ENCODE data around the gene ZFP92.
A peak's percentile ranks its signal among the peaks of the same experiment; 100 is the strongest.
"Not testable (repeated sequence)": the region's sequence is repeated elsewhere in the genome, so short reads cannot be mapped to it uniquely, and the experiment has no call there.

The ZFP92 gene

DNA sequence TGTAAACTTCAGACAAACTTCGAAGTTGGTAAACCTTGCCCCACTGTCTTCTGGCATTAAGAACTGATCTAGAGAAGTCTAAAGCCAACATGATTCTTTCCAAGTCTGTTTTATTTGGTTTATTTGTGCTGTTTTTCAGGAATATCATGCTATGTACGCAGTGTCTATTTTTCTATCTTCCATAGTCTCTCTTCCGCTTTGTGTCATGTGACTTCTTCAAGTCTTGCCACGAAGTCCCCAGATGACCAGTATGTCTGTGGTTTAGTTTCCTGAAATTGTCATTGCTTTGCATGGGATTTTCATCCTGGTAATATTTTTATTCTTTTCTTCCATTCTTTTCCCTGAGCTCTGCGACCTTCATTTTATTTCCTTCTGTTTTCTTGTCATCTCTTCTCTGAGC, 25.2 kb upstream of the ZFP92 start:
- no peak for DNase-seq

DNA sequence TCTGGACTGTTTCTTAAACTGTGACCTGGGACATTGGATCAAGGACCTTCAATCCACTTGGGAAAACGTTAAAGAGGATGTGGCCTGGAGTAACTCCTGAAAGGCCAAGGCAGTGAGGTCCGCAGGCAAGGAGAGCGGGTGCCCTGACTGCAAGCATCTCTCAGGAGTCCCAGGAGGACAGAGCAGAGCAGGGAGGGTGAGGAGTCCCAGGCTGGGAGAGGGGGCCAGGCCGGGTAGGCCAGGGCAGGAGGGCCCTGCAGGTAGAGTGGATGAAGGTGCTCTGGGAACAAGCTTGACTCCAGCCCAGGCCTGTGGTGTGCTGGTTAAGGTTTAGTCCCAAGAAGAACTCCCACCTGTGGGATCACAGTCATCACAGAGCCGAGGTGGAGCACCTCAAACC, 23.9 kb upstream of the ZFP92 start:
- DNase-seq, result no peak

DNA sequence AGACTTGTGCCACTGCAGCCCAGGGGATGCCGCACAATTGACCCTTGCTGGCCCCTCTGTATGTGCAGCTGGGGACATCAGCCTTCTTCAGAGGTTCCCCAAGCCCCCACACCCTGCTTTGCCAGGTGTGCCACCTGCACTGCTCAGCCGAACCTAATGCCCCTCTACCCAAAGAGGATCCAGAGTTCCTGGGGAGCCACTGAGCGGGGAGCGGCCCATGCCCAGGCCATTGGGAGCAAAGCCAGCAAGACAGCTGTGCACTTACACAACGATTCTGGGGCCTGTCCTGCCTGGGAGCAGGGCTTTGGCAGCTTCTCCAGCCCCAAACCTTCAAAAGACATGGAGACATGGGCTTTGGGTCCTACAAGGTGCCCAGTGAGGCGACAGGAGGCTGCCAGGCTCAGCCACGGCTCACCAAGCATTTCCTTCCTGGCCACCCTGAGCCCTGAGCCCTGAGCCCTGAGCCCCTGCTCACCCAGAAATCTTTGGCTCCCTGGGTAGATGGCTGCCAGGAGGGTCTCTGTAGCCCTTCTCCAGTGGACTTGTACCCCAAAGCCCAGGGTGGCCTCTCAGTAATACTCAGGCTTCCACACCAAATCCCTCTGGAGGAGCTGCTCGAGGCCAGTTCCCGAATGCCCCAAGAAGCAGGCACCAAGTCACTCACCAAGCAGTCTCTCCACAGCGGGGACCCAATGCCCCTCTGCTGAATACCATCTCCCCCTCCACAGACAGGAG, 23.1 kb upstream of the ZFP92 start:
- DNase-seq, result no peak

DNA sequence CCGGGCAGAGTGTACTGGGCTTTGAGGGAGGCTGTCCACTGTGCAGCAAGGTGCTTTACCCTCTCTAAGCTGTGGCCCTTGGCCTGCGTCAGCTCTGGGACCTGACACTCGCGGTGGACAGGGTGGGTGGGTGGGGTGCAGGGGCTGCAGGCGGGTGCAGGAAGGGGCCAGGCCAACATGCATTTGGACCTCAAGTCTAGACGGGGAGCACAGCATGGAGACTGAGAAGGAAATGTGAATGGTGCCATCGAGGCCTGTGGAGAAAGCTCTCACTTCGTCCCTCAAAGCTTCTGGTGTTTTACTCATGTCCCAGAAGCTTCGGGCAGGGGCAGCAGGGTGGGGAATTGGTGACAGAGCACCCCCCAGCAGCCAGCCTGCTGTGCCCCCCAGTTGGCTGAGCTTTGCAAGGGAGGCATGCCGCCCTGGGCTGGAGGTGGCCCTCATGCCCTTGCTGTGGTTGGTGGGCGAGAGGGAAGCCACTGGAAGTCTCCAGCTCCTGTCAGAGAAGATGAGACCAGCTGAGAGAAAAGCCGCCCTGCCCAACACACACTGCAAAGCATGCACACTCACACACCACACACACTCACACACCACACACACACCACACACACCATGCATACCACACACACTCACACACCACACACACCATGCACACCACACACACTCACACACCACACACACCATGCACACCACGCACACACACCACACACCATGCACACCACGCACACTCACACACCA, 22.4 kb upstream of the ZFP92 start:
- DNase-seq, result no peak

DNA sequence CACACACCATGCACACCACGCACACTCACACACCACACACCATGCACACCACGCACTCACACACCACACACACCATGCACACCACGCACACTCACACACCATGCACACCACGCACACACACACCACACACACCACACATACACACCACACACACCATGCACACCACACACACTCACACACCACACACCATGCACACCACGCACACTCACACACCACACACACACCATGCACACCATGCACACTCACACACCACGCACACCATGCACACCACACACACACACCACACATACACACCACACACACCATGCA, 21.9 kb upstream of the ZFP92 start:
- DNase-seq, result not testable (repeated sequence)

DNA sequence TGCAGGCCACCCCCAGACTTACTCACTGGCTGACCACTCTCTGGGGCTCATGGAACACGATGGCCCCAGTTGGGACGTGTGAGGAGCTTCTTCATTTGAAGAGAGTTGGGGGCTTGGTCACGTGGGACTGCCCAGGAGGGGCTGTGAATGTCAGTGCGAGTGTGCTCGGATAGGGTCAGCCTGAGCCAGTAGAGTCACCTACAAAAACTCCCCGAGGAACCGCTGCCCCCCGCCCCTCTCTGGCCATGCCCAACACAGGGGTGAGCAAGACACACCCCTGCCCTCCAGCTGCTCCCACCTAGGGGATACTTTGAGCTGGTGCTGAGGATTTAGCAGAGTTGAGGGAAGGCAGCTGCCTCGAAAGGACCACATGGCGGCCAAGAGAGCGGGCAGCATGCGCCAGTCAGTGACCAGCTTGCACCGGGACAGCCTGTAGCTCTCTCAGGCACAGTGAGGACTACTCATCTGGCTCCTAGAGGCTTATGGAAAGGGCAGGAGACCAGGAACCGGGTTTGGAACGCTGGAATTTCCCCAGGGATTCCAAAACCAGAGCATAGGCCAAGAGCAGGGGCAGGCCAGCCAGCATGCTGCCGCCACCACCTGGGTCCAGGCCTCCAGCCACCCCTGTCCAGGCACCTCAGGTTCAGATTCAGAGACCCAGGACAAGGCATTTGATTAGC, 18.5 kb upstream of the ZFP92 start:
- no peak for DNase-seq

DNA sequence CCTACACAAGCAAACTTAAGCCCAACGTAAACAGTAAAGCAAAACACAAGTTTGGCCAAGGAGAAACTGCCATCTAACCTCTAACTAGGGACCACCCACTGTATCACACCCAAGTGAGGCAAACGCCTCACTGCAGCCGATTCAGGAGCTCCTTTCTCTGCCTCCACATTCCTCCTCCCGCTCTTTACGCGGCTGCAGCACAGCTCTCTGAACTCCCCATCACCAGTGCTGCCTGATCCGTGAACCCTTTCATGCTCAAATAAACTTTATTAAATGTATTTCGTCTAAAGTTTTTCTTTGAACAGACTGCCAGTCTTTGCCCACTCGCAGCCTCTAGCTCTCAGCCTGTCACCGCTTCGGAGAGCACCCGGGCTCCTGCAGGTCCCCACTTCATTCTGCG, 16.7 kb upstream of the ZFP92 start:
- no peak for DNase-seq

DNA sequence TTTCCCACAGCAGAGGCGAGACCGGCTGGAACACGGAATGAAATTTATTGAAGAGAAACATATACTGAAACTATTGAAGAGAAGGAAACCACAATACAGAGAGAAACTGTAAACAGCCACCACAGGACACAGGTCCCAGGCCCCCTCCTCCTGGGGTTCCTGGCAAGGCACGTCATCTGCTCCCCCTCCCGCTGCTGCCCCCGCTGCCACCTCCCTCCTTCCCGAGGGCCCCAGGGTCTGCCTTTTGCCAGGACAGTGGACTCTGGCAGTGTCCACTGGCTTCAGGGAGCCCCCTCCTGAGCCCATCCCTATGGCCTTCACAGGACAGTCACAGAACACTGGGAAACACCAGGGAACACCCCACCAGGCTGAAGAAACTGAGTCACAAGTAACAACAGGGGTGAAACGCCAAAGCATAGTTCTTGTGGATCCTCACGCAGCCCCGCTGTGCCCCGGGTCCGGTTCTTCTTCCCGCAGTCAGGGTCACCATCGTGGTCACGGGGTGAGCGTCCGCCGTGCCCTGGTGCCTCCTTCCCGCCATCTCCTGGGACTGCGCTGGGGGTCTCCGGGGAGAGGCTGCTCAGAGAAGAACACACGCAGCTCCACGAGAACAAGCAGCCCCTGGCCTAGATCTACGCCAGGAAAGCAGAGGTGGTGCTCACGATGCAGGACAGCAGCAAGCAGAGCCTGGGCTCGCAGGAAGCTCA, 15.5 kb upstream of the ZFP92 start:
- DNase-seq, result no peak

DNA sequence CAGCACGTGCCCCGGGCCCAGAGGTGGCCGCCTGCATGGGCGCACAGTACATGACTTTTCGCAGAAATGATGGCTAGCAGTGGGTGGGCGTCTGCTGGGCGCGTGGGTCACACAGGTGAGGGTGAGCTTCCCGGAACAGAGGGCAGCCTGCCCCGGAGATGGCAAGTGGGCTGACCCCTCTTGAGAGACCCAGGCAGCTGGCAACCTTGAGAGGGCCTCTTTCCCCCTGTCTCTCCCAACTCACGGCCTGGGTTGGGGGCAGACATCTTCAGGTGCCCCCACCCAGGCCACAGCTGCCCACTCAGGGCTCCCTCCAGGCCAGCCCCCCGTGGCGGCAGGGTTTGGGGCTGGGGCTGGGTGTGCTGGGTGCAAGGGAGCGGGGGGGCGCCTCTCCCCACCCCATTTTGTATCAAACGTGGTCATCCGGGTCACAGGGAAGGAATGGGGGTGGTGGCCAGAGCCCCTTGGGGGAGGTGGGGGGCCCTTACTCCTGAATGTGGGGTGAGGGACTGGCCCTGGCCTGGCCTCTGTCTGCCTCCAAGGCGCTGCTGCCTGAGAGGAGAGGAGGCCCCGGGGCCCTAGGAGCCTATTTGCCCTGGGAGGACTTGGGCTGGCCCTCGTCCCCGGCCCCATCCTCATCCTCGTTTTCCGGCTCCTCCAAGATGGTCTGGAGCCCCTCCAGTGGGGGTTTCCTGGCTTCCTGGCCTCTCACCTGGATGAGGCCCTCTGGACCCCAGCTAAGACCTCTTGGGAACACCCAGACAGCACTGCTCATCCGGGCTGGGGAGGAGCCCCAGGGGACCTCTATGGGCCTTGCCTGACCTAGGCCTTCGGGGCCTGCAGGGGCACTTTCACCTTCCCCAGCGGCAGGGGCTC, 14.7 kb upstream of the ZFP92 start:
- DNase-seq, result no peak

DNA sequence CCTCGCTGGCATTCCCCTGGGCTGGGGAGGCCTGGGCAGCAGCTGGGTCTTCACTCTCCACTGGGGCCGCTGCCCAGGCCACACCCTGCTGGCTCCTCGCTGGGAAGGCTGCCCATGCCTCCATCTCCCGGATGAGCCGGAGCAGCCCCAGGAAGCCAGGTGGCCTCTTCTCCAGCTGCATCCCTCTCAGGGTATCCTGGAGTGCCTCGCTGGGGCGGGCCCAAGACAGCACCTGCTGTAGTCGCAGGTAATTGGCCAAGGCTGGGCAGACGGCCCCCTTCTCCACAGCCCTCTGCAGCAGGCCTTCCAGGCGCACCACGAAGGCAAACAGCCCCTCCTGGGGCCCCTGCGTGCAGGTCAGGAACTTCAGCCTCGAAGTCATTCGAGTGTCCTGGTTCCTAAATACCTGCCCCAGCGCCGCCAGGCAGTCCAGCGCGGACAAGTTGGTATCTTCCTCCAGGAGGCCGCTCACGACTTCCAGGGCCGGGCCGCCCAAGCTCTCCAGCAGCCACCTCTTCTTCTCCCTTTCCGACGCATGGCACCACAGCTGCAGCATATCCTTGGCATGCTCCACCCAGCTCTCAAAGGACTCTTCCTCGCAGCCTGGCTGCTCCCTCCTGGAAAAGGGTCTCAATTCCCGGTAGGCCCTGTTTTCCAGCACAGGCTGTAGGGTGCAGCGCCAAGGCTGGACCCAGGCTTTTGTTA, 13.9 kb upstream of the ZFP92 start:
- no peak for DNase-seq

DNA sequence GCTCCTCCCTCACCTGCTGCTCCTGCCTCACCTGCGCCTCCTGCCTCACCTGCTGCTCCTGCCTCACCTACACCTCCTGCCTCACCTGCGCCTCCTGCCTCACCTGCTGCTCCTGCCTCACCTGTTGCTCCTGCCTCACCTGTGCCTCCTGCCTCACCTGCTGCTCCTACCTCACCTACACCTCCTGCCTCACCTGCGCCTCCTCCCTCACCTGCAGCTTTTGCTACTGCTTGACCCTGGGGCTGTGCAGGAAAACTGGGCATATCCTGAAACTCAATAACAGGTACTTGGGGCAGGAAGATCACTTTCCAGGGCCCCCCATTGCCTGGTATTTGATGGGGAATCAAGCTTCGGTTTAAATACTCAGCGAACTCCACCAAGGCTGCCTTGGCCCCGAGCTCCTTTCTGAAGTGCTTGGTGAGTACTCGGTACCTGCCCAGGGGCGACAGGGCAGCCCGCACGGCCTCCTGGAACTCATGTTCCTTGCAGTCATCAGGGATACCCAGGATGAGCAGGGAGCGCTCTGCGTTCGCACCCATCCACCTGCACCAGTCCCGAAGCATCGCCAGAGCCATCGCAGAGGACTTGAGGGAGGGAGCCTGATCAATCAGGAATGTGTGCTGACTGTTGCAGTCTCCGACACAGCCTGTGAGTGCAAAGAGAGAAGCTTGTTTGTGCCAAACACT, 12.9 kb upstream of the ZFP92 start:
- no peak for DNase-seq

DNA sequence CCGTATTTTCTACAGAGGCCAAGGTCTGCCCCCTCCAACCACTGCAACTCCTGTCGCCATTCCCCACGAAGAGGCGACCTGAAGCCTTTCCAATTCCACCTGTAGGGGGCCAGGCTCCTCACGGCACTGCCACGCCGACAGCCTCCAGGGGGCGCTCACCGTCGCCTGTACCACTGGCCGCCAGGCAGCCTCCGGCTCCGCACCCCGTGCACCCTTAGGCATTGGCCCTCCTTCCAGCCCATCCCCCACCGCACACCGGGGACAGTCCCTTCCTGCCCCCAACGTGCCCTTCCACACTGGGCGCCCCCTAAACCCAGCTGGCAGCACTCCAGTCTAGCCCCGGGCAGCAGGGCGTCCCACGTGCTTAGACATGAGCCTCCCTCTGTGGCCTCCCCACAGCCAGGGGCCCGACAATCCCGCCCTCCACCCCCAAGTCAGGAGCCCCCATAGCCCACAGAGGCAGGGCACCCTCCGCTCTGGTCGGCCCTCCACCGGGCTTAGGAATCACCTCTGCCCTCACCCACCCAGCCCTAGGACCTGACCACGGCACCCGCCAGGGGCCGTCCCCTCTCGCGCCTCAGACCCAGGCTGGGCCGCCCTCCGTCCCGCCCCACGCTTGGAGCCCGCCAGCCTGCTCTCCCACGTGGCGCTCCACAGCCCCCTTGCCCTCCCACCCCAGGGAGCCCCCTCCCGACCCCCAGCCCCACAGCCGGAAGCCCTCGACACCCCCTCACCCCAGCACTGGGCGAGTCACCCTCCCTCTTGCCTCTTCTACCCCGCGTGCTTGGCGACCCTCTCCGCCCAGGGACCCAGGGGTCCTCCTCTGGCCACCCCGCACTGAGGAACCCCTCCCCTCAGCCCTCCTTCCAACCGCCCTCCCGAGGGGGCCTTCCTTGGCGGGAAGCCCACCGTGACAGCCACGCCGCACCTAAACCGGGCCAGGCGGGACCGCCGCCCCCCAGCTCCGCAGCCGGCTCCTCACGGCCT, 10.8 kb upstream of the ZFP92 start:
- no peak for DNase-seq

DNA sequence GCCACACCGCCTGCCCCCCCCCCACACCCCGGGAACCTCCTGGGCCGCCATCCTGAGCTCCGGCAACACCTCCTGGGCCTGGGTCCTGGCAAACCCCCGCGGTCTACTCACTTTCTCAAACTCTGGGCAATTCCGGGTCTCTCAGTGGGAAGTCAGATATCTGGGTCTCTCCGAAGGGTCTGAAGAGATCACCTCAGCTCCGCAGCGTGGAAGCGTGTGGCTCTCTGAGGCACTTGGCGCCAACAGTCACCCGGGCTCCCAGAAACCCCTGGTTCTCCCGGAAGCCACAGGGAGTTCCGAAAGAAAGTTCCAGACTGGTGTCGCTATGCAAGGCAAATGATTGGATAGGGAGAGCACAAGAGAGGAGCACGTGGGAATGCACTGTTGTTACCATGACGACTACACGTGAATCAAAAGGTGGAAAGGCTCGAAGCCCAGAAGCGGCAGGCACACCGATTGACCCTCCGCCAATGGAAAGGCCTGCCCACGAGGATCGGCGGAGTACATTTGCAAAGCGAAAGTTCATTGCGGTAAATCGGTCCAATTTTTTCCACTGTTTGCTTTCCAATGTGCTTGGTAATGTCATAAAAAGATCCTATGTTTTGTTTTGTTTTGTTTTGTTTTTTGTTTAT, 10.0 kb upstream of the ZFP92 start, which contains the start of gene PNMA6E:
Gene PNMA6E, minus strand, starts transcription at position 218 of the 632 bp plus-strand sequence. CDS start 2,501 bp downstream, outside the sequence.
- DNase-seq, result no peak

DNA sequence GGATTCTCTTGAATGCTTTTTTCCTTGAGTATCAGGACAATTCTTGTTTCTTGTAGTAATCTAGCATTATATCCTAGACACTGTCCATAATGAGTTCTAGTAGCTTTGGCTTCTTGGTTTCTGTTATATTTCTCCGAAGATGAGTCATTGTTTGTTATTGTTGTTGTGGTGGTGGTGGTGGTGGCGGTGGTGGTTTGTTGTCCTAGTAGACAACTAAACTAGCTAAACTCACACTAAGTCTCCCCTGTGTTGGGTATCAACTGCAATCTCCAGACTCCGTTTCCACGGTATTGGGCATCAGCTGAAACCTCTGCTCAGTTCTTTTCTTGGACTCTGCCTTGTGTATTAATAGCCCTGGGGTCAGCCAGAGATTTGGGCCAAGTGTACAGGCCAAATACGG, 6.9 kb upstream of the ZFP92 start:
- DNase-seq, result not testable (repeated sequence)

DNA sequence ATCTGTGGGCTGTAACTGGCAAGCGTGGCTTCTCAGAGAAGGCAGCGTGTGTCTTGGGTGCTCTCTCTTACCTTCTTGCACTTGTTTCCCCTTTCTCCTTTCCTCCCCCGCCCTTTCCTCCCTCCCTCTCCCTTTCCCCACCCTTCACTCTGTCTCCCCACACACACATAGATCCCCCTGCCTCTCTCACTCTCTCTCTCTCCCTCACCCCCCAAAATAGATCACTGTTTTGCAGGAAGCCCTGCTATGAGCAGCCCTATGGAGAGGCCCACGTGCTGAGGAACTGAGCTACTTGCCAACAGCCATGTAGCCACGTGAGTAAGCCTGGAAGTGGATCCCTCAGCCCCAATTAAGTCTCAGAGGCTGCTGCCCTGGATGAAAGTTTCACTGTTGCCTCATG, 5.8 kb upstream of the ZFP92 start:
- peak in 1 of 56 donors; percentile 16 for DNase-seq

DNA sequence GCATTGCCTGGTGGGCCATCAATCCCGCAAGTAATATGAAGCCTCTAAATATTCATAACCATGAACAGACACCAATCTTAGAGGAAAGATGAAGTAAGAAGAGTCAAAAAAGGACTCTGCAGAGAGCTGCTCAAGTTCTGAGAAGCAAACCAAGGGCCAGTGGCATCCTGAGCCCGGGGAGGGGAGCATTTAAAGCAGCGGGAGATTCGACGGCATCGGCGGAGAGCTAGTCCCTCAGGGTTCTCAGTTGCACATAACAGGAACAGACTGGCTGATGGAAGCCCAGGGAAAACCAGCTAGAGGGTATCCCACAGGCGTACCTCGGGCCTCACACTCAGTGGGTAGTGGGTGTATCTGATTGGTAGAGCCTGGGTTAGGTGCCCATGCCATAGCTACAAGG, 5.3 kb upstream of the ZFP92 start:
- no peak for DNase-seq

DNA sequence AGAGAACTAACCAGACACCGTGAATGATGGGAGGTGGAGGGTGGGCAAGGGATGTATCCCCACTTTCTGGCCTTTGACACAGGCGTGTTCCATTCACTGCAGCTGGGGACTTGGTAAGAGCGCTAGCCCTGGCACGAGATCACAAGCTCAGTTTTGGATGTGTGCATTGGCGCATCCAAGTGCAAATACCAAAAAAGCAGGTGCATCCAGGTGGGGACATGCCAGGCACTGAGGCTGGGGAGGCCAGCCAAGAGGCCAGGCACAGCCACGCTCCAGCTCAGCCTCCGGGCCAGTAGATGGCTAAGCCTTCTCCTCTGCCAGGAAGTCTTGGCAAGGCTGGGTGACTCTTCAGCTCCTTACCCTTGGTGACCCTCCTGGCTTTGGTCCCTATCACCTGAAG, 4.4 kb upstream of the ZFP92 start:
- no peak for DNase-seq

DNA sequence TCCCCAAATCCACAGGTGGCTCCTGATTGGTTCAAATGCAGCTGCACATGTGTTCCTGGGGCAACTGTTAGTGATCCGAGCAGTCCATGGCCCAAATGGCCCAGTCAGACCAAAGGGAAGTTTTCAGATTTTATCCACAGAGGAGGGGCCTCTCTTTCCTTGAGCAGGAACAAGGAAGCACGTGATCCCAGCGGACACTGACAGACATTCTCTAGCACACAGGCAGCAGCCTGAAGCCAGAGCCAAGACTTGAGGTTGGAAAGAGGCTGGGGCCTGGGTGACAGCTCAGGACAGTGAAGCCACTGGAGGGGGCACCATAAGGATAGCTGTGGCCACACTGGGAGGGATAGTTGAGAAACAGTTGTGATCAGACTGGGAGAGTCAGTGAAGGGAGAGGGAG, 3.5 kb upstream of the ZFP92 start:
- no peak for DNase-seq
